Sigmoid colon (tissue), 7 donors: ENCODE measurements around the gene RBPMS2. TPM values are rescaled to one million over a fixed set of nuclear protein-coding genes. Genes with fewer than 3 reads are reported as not detected.
A peak's percentile ranks its signal among the peaks of the same experiment; 100 is the strongest.

Experiments used
- DNase-seq: peaks from one replicate; pipeline ENCODE4 v3.0.0-alpha.2; 2019
- H3K27ac ChIP-seq, 4 donors: fragments of 200-600 bp; sonication (generic); one replicate each; pipeline ENCODE4 v1.5.1; 2016 to 2019; ENCODE audit warnings: mild to moderate bottlenecking in 1 of 4
- H3K27me3 ChIP-seq, 3 donors: fragments of 200-600 bp; sonication (generic); one replicate each; pipeline ENCODE4 v1.5.1; 2019; ENCODE audit warnings: mild to moderate bottlenecking in 1 of 3
- H3K36me3 ChIP-seq, 4 donors: fragments of 200-600 bp; sonication (generic); one replicate each; pipeline ENCODE4 v1.5.1; 2016 to 2019
- H3K4me1 ChIP-seq, 4 donors: fragments of 200-600 bp; sonication (generic); one replicate each; pipeline ENCODE4 v1.5.1; 2017 to 2019
- H3K4me3 ChIP-seq, 4 donors: fragments of 200-600 bp; sonication (generic); one replicate each; pipeline ENCODE4 v1.5.1; 2017 to 2019; ENCODE audit warnings: mild to moderate bottlenecking in 2 of 4, moderate library complexity in 1 of 4
- H3K9me3 ChIP-seq, 4 donors: fragments of 200-600 bp in 3 of 4; sonication (generic) in 3 of 4; one replicate each; pipeline versions ENCODE4 v1.5.1 to v1.6.1; 2013 to 2019
- CTCF ChIP-seq, 4 experiments: fragments of 450-650 bp in 3 of 4; fragments of 200-600 bp in 1 of 4; IDR thresholded peaks; one replicate each; pipeline ENCODE4 v1.5.1; 2016 to 2019; ENCODE audit warnings: antibody characterized with exemption in 4 of 4, mild to moderate bottlenecking in 3 of 4, moderate library complexity in 2 of 4
- EP300 ChIP-seq, 4 donors: sonication (generic); formaldehyde crosslinking; IDR thresholded peaks; one replicate each; pipeline ENCODE4 v1.6.1; 2017; ENCODE audit warnings: antibody characterized with exemption in 4 of 4
- POLR2A ChIP-seq, 2 donors: fragments of 450-650 bp; IDR thresholded peaks; one replicate each; pipeline ENCODE4 v1.6.1; 2016; ENCODE audit warnings: antibody characterized with exemption in 2 of 2, mild to moderate bottlenecking in 2 of 2, moderate library complexity in 2 of 2
- POLR2AphosphoS5 ChIP-seq, 4 donors: sonication (generic); formaldehyde crosslinking; IDR thresholded peaks; one replicate each; pipeline ENCODE4 v1.6.1; 2017; ENCODE audit warnings: antibody characterized with exemption in 4 of 4
- WGBS, 2 donors: extraction: QIAGEN DNeasy Blood & Tissue Kit; methylation state at CpG; one replicate each; pipeline ENCODE4 v1.1.7; 2013; 5-methylcytosine and 5-hydroxymethylcytosine counted together
- intact Hi-C: fragments of 100-400 bp; cut with DNase I; formaldehyde crosslinking; loops from one replicate; pipeline ENCODE4 v1.15.1; 2023
- polyA plus RNA-seq, 3 donors: library from polyadenylated mRNA; stranded (reverse); fragments of 200-250 nt; gene quantifications; one replicate each; pipeline ENCODE4 v1.2.3, GENCODE V29; 2013
- total RNA-seq, 4 donors: library from RNA; depleted of rRNA; stranded (reverse); fragments of >200 nt; gene quantifications; one replicate each; pipeline ENCODE4 v1.1.0, GENCODE V29; 2016
- donor health status: healthy with polysubstance abuse.
- donor health status: Bipolar disorder and iron deficiency.
- donor health status: healthy.

The RBPMS2 gene
- total and polyA plus RNA-seq, 7 donors, result 0.69 to 58.2 (median 22.1) TPM

- peak; percentile 74 for DNase-seq
- H3K9me3 ChIP-seq, result no peaks in the 10 kb centered on the region
- H3K27me3 ChIP-seq, result no peaks in the 10 kb centered on the region
- H3K27ac ChIP-seq, result peak overlapping the region; percentile 89 to 91 (median 90)
- intact Hi-C loops, result loop anchor here (5.0 kb wide), 1 partner anchor 115 kb away; no protein-coding TSS in a partner anchor
- no peaks in the 10 kb centered on the region for H3K36me3 ChIP-seq
- peaks cover 0 to 51% (median 45%) of the 10 kb centered on the region in 4 donors for H3K4me1 ChIP-seq
- peak overlapping the region; percentile 19 to 38 (median 30) for H3K4me3 ChIP-seq
- TF ChIP-seq EP300 (IDR thresholded peaks at IDR 0.05), result no peak
- no peak for TF ChIP-seq CTCF (IDR thresholded peaks at IDR 0.05)
- no peak for TF ChIP-seq POLR2A (IDR thresholded peaks at IDR 0.05)
- TF ChIP-seq POLR2AphosphoS5 (IDR thresholded peaks at IDR 0.05), result no peak
- 79 to 84% methylated on average over 6 of the region's 6 CpGs for WGBS, 2 donors
These were observed 32.4 kb upstream of the RBPMS2 start for GRCh38 chr15:64807751-64808222.

GRCh38 chr15:64807051-64807749, 31.8 kb upstream of the RBPMS2 start:
- Histone ChIP-seq H3K27ac (peak overlapping the region; percentile 89 to 91 (median 90)), H3K4me1 (peaks cover 0 to 57% (median 50%) of the 10 kb centered on the region in 4 donors), H3K27me3 (no peaks in the 10 kb centered on the region), H3K9me3 (no peaks in the 10 kb centered on the region), H3K4me3 (peak overlapping the region; percentile 19 to 38 (median 30)), H3K36me3 (no peaks in the 10 kb centered on the region)
- intact Hi-C loops, result loop anchor here (5.0 kb wide), 1 partner anchor 115 kb away; no protein-coding TSS in a partner anchor
- TF ChIP-seq POLR2AphosphoS5 (IDR thresholded peaks at IDR 0.05) (peak in 3 of 4 donors; percentile 38 to 67 (median 50)), EP300 (IDR thresholded peaks at IDR 0.05) (no peak), POLR2A (IDR thresholded peaks at IDR 0.05) (peak in 1 of 2 donors; percentile 27), CTCF (IDR thresholded peaks at IDR 0.05) (no peak)
- 81 to 82% methylated on average over 13 of the region's 13 CpGs for WGBS, 2 donors
- DNase-seq, result peak; percentile 86

- no peaks in the 10 kb centered on the region for H3K9me3 ChIP-seq
- DNase-seq, result no peak
- H3K4me3 ChIP-seq, result no peak overlapping the region
- peaks cover 0 to 64% (median 57%) of the 10 kb centered on the region in 4 donors for H3K4me1 ChIP-seq
- TF ChIP-seq CTCF (IDR thresholded peaks at IDR 0.05) (no peak), EP300 (IDR thresholded peaks at IDR 0.05) (no peak), POLR2A (IDR thresholded peaks at IDR 0.05) (no peak), POLR2AphosphoS5 (IDR thresholded peaks at IDR 0.05) (no peak)
- intact Hi-C loops, result loop anchor here (5.0 kb wide), 1 partner anchor 114 kb away; no protein-coding TSS in a partner anchor
- WGBS, 2 donors, result 83% methylated on average over 6 of the region's 6 CpGs
- no peaks in the 10 kb centered on the region for H3K36me3 ChIP-seq
- H3K27me3 ChIP-seq, result no peaks in the 10 kb centered on the region
- H3K27ac ChIP-seq, result peak overlapping the region; percentile 89 to 91 (median 90)
These were observed 31.1 kb upstream of the RBPMS2 start for GRCh38 chr15:64806509-64806908.

- no peak for DNase-seq
- 44 to 63% methylated on average over 2 of the region's 2 CpGs for WGBS, 2 donors
- Histone ChIP-seq H3K27ac (peak overlapping the region; percentile 39 to 88 (median 83)), H3K27me3 (no peaks in the 10 kb centered on the region), H3K4me3 (no peak overlapping the region), H3K4me1 (peaks cover 0 to 56% (median 50%) of the 10 kb centered on the region in 4 donors), H3K36me3 (no peaks in the 10 kb centered on the region), H3K9me3 (no peaks in the 10 kb centered on the region)
- intact Hi-C loops, result loop anchor here (5.0 kb wide), 1 partner anchor 112 kb away; no protein-coding TSS in a partner anchor
- no peak for TF ChIP-seq POLR2AphosphoS5 (IDR thresholded peaks at IDR 0.05)
- no peak for TF ChIP-seq POLR2A (IDR thresholded peaks at IDR 0.05)
- no peak for TF ChIP-seq EP300 (IDR thresholded peaks at IDR 0.05)
- no peak for TF ChIP-seq CTCF (IDR thresholded peaks at IDR 0.05)
These were observed 29.2 kb upstream of the RBPMS2 start for GRCh38 chr15:64804619-64805018.
